Measurements from ENCODE around the gene SMYD3. TPM values are rescaled to one million over a fixed set of nuclear protein-coding genes. Genes with fewer than 3 reads are reported as not detected.

Gene SMYD3
- total and polyA plus RNA-seq, 9 of the 15 experiments (the other 6 are each of a cell fraction or from before 2014, with no cell fraction given), result 128 to 440 (median 197) TPM

- TF ChIP-seq SMARCA4 (IDR thresholded peaks at IDR 0.05) (no peak), CTCFL (IDR thresholded peaks at IDR 0.05; ENCODE audit: borderline replicate concordance, insufficient read depth, low read depth, low read length, poor library complexity, severe bottlenecking) (no peak), MEIS2 (IDR thresholded peaks at IDR 0.05; ENCODE audit: partially characterized antibody) (peak; percentile 39)
- no peak overlapping the region for H3K4me2 ChIP-seq (ENCODE audit: insufficient read depth, low read length)
- peaks cover 54% of the 10 kb centered on the region for H3K36me3 ChIP-seq (ENCODE audit: control insufficient read depth, insufficient read depth, low read length)
- WGBS (ENCODE audit: insufficient coverage, low coverage, missing lambda C conversion rate), result 60% methylated on average over 3 of the region's 3 CpGs
- in situ Hi-C loops (cut with MboI) (no loop called here), intact Hi-C loops (cut with micrococcal nuclease) (no loop called here)
- H3K27me3 ChIP-seq (ENCODE audit: control insufficient read depth in 2 of 2, insufficient read depth in 2 of 2, low read length in 2 of 2), result no peaks in the 10 kb centered on the region
- FAIRE-seq (no peak), DNase-seq (ENCODE audit: extremely low read depth in 1 of 4, low spot score in 3 of 4) (no peak), ATAC-seq (no peak)
- H3K4me1 ChIP-seq (replicated peaks in 1 of 2; ENCODE audit: control insufficient read depth in 2 of 2, insufficient read depth in 2 of 2, low read length in 2 of 2), result no peaks in the 10 kb centered on the region; a peak in 2 of 5 replicates
- POLR2A ChIA-PET, result interaction anchor here (0.8 kb wide), 1 partner anchor 13 kb away, joined by 6 read pairs; no protein-coding TSS in a partner anchor
- CTCF ChIA-PET (ENCODE audit: low intra/inter-chr PET ratio), result no interaction called here
- no peaks in the 10 kb centered on the region for H3K9me3 ChIP-seq (replicated peaks; ENCODE audit: control insufficient read depth, insufficient read depth, low read depth, low read length)
- H3K9ac ChIP-seq (ENCODE audit: insufficient read depth in 1 of 2, low read depth in 2 of 2, low read length in 2 of 2), result no peak overlapping the region
- peaks cover 91% of the 10 kb centered on the region for H3K79me2 ChIP-seq (ENCODE audit: control insufficient read depth, insufficient read depth, low read length)
- H4K20me1 ChIP-seq (replicated peaks; ENCODE audit: control insufficient read depth, insufficient read depth, low read length), result peaks cover 19% of the 10 kb centered on the region
- no TSS peak for BruUV-seq (replicated peaks)
- H3K4me3 ChIP-seq, result no peak overlapping the region
- no peak overlapping the region for H2AFZ ChIP-seq (ENCODE audit: low read depth, low read length)
- no peak overlapping the region for H3K27ac ChIP-seq (ENCODE audit: extremely low read depth, low read depth, low read length)
- no peaks in the 10 kb centered on the region for H3K9me1 ChIP-seq (ENCODE audit: control insufficient read depth, insufficient read depth, low read length)
These were observed 537.8 kb downstream of the SMYD3 start for GRCh38 chr1:245969283-245969682.

- FAIRE-seq (no peak), ATAC-seq (no peak), DNase-seq (ENCODE audit: extremely low read depth in 1 of 4, low spot score in 3 of 4) (no peak)
- ChIA-PET CTCF (ENCODE audit: low intra/inter-chr PET ratio) (no interaction called here), POLR2A (interaction anchor here (0.8 kb wide), 1 partner anchor 13 kb away, joined by 6 read pairs; no protein-coding TSS in a partner anchor)
- intact Hi-C loops (cut with micrococcal nuclease) (no loop called here), in situ Hi-C loops (cut with MboI) (no loop called here)
- WGBS (ENCODE audit: insufficient coverage, low coverage, missing lambda C conversion rate), result 92% methylated on average over 6 of the region's 6 CpGs
- no peak overlapping the region for H3K27ac ChIP-seq (ENCODE audit: extremely low read depth, low read depth, low read length)
- H3K79me2 ChIP-seq (ENCODE audit: control insufficient read depth, insufficient read depth, low read length), result peaks cover 91% of the 10 kb centered on the region
- H3K27me3 ChIP-seq (ENCODE audit: control insufficient read depth in 2 of 2, insufficient read depth in 2 of 2, low read length in 2 of 2), result no peaks in the 10 kb centered on the region
- H3K36me3 ChIP-seq (ENCODE audit: control insufficient read depth, insufficient read depth, low read length), result peaks cover 50% of the 10 kb centered on the region
- H4K20me1 ChIP-seq (replicated peaks; ENCODE audit: control insufficient read depth, insufficient read depth, low read length), result peaks cover 22% of the 10 kb centered on the region
- BruUV-seq (replicated peaks), result no TSS peak
- no peak overlapping the region for H2AFZ ChIP-seq (ENCODE audit: low read depth, low read length)
- H3K9ac ChIP-seq (ENCODE audit: insufficient read depth in 1 of 2, low read depth in 2 of 2, low read length in 2 of 2), result no peak overlapping the region
- no peak overlapping the region for H3K4me3 ChIP-seq
- no peaks in the 10 kb centered on the region; a peak in 2 of 5 replicates for H3K4me1 ChIP-seq (replicated peaks in 1 of 2; ENCODE audit: control insufficient read depth in 2 of 2, insufficient read depth in 2 of 2, low read length in 2 of 2)
- TF ChIP-seq NCOA4 (IDR thresholded peaks at IDR 0.05; ENCODE audit: partially characterized antibody) (no peak), ADNP (tag; IDR thresholded peaks at IDR 0.05) (no peak), ILF3 (IDR thresholded peaks at IDR 0.05; ENCODE audit: borderline replicate concordance) (no peak), ARID3B (CRISPR knock-in tag; IDR thresholded peaks at IDR 0.05; ENCODE audit: borderline replicate concordance) (no peak), HNRNPK (IDR thresholded peaks at IDR 0.05; ENCODE audit: low read depth, low read length, poor library complexity, severe bottlenecking) (no peak), U2AF2 (optimal IDR thresholded peaks at IDR 0.05; ENCODE audit: low read depth, low read length) (no peak), MAZ (CRISPR knock-in tag; conservative IDR thresholded peaks at IDR 0.05 in 1 of 2, IDR thresholded peaks at IDR 0.05 in 1 of 2) (no peak), KLF1 (tag; IDR thresholded peaks at IDR 0.05) (no peak)
- H3K9me3 ChIP-seq (replicated peaks; ENCODE audit: control insufficient read depth, insufficient read depth, low read depth, low read length), result no peaks in the 10 kb centered on the region
- H3K4me2 ChIP-seq (ENCODE audit: insufficient read depth, low read length), result no peak overlapping the region
- H3K9me1 ChIP-seq (ENCODE audit: control insufficient read depth, insufficient read depth, low read length), result no peaks in the 10 kb centered on the region
These were observed 538.3 kb downstream of the SMYD3 start for GRCh38 chr1:245968775-245969174.

Measured in K562 (cell line).